Left ventricle myocardium inferior (tissue), 1 donor: ENCODE data around the gene DGCR8. TPM values are rescaled to one million over a fixed set of nuclear protein-coding genes. Genes with fewer than 3 reads are reported as not detected.

ENCODE experiments used
- DNase-seq: peaks from one replicate; pipeline ENCODE4 v3.0.0-alpha.2; 2020
- H3K27ac ChIP-seq: fragments of 200-600 bp; replicated peaks from 2 replicates; pipeline ENCODE4 v1.8.0; 2021
- H3K27me3 ChIP-seq: fragments of 200-600 bp; 2 replicates; pipeline ENCODE4 v1.8.0; 2021; ENCODE audit warnings: low read depth
- H3K36me3 ChIP-seq: fragments of 200-600 bp; 2 replicates; pipeline ENCODE4 v1.8.0; 2021
- H3K4me1 ChIP-seq: fragments of 200-600 bp; 2 replicates; pipeline ENCODE4 v1.8.0; 2021
- H3K4me3 ChIP-seq: fragments of 200-600 bp; 2 replicates; pipeline ENCODE4 v1.8.0; 2021; ENCODE audit warnings: mild to moderate bottlenecking, moderate library complexity
- H3K9me3 ChIP-seq: fragments of 200-600 bp; replicated peaks from 2 replicates; pipeline ENCODE4 v1.8.0; 2021
- intact Hi-C: fragments of 100-400 bp; cut with micrococcal nuclease; formaldehyde crosslinking; loops from one replicate; pipeline ENCODE4 v1.11.0; 2022
- long read RNA-seq: library from polyadenylated mRNA; unstranded; transcript quantifications from one replicate; pipeline ENCODE4 v2.0.0, GENCODE V29; 2021
- total RNA-seq: library from RNA; stranded (reverse); fragmentation: NEBNext Ultra II Directional; extraction: Animal tissue kit (Norgen Biotek cat#: 25700); gene quantifications from one replicate; pipeline ENCODE4 v1.2.1, GENCODE V29; 2021
- TF ChIP-seq, protein P1 (sequence below): fragments of 200-600 bp; IDR thresholded peaks from 2 replicates; pipeline ENCODE4 v1.8.0; 2021; ENCODE audit warnings: antibody characterized with exemption, mild to moderate bottlenecking, borderline replicate concordance
- donor health status: DM: no; HTN: yes; CAD: no; lungs with severe emphysema.

The DGCR8 gene
- 16.8 TPM for total RNA-seq
- long read RNA-seq, full-length matches to known transcripts, result 3 of 14 reads
- long read RNA-seq, partial matches to known transcripts, result 10 of 14 reads
- long read RNA-seq, other reads (novel, unspliced or antisense), result 1 of 14 reads

DNA sequence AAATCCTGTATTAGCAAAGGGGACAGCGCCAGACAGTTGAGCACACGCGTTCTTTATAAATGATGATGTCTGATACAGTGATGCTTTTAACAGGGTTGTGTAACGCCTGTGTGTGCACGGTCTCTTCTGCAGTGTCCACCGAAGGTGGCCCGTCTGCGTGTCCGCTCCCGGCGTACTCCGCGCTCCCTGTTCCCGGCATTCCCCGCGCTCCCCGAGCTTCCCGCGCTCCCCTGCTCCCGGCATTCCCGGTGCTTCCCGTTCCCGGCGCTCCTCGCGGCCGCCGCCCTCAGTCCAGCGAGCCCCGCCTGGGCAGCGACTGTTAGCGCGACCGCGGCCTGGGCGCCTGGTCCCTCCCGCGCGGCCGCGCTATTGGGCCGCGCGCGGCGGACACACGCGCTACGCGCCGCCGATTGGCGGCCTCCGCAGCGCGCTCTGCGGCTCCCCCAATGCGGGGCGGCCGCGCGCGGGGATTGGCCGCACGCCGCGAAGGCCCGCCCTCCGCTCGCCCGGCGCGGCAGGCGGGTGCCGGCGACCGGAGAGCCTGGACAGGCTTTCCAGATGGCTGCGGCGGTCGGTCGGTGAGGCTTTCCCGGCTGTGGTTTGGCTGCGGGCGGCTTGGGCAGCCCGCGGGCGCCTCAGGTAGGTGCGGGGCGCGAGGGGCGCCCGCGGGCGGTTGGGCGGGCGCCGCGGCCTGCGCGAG lies at the start of gene DGCR8:
Gene DGCR8, plus strand, starts transcription at position 497 of the 700 bp plus-strand sequence. CDS start 5,723 bp downstream, outside the sequence.
- intact Hi-C loops, result no loop called here
- peak; percentile 94 for DNase-seq
- H3K4me3 ChIP-seq, result peak within 1 kb of the TSS; percentile 93
- no peaks in the 10 kb centered on the region for H3K36me3 ChIP-seq
- no peaks in the 10 kb centered on the region for H3K27me3 ChIP-seq
- peaks cover 53% of the 10 kb centered on the region for H3K4me1 ChIP-seq
- TF ChIP-seq, protein P1, sequence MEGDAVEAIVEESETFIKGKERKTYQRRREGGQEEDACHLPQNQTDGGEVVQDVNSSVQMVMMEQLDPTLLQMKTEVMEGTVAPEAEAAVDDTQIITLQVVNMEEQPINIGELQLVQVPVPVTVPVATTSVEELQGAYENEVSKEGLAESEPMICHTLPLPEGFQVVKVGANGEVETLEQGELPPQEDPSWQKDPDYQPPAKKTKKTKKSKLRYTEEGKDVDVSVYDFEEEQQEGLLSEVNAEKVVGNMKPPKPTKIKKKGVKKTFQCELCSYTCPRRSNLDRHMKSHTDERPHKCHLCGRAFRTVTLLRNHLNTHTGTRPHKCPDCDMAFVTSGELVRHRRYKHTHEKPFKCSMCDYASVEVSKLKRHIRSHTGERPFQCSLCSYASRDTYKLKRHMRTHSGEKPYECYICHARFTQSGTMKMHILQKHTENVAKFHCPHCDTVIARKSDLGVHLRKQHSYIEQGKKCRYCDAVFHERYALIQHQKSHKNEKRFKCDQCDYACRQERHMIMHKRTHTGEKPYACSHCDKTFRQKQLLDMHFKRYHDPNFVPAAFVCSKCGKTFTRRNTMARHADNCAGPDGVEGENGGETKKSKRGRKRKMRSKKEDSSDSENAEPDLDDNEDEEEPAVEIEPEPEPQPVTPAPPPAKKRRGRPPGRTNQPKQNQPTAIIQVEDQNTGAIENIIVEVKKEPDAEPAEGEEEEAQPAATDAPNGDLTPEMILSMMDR, result no peak
- H3K9me3 ChIP-seq, result no peaks in the 10 kb centered on the region
- H3K27ac ChIP-seq, result peak within 1 kb of the TSS; percentile 96

DNA sequence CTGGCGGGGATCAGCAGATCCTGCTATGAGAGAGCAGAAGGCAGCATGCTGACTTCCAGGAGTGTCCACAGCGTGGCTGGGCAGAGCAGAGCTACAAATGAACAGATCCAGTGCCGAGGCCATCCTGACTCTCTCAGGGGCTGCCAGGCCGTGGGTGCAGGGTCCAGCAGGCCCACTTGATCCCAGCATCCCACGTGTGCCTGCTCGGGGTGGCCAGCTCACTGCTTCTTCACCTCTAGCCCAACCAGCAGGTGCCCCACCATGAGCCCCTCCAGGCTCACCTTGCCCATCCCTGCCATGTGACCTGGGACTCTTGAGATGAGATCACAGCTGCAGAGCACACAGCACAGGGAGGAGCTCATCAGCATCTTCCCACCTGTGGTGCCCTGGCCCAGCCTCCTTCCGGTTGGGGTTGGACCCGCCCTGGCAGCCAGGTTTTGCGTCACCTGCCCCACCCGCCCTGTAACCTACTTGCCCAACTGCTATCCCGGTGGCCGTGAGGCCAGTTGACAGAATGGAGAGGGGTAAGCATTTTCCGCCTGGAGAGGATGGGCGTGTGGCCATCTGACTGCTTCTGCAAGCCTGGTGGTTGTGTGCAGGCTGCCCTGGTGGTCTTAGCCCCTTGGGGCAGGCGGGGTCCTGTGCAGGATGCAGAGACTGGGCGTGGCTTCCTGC lies 48.2 kb upstream of the DGCR8 start:
- peaks cover 17% of the 10 kb centered on the region for H3K36me3 ChIP-seq
- intact Hi-C loops, result no loop called here
- H3K27ac ChIP-seq, result peak overlapping the region; percentile 85
- peaks cover 95% of the 10 kb centered on the region for H3K4me1 ChIP-seq
- no peaks in the 10 kb centered on the region for H3K27me3 ChIP-seq
- H3K9me3 ChIP-seq, result no peaks in the 10 kb centered on the region
- no peak overlapping the region for H3K4me3 ChIP-seq
- no peak for DNase-seq
- TF ChIP-seq, protein P1, result no peak

DNA sequence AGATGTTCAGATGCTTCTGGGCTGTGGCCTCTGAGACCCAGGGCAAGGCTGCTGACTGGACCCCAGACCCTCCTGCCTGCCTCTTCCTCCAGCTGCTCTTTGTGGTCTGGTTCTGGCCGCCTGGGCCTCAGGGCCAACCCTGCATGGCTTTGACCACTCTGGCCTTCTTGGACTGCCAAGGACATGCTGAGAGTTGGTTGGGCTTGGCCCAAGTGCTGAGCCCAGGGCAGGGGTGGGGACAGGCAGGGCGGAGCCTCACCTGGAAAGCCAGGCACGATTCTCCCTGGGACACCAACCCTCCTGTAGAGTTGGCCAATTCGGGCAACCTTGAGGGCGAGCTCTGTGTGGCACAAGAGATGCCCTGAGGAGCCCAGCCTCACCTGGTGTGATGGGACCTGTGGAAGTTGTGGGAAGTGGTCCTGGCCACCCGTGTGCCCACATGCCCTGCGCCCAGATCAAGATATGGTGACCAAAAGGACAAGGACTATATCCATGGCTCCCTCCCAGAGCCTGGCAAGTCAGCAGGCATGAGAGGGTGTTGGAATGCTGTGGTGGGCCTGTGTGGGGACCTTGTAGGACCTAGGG lies 47.5 kb upstream of the DGCR8 start:
- H3K4me3 ChIP-seq, result no peak overlapping the region
- no peaks in the 10 kb centered on the region for H3K9me3 ChIP-seq
- H3K4me1 ChIP-seq, result peaks cover 89% of the 10 kb centered on the region
- TF ChIP-seq, protein P1, result no peak
- no peaks in the 10 kb centered on the region for H3K27me3 ChIP-seq
- peaks cover 23% of the 10 kb centered on the region for H3K36me3 ChIP-seq
- no peak for DNase-seq
- intact Hi-C loops, result no loop called here
- peak overlapping the region; percentile 85 for H3K27ac ChIP-seq

DNA sequence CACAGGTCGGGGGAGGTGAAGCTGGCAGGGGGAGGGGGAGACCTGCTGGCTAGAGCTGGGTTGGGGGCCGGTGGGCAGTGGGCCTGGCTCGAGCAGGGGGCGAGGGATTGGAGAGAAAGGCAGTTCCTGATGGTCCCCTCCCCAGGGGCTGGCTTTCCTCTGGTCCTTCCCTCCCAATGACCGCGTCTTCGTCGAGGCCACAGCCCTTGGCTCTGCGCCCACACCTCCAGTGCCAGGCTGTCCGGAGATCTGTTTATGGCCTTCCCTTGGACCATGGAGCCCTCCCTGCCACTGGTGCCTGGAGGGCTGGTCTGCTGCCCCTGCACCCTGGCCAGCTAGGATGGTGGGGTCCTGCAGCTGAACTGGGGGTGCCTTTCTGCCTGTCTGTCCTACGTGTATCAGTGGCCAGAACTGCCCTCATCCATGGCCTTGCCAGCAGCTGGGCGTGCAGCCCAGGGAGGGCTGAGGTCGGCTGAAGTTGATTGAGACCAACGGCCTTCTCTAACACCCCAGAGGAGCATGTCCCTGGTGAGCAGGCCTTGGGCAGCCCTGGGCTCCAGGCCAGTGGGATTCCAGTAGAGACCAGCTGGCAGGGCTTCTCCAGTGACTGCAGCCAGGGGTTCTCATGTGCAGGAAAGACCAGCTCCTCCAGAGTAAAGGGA lies 46.9 kb upstream of the DGCR8 start:
- peaks cover 83% of the 10 kb centered on the region for H3K4me1 ChIP-seq
- no peaks in the 10 kb centered on the region for H3K27me3 ChIP-seq
- intact Hi-C loops, result no loop called here
- DNase-seq, result peak; percentile 73
- peak overlapping the region; percentile 85 for H3K27ac ChIP-seq
- no peak overlapping the region for H3K4me3 ChIP-seq
- H3K36me3 ChIP-seq, result peaks cover 30% of the 10 kb centered on the region
- TF ChIP-seq, protein P1, result no peak
- H3K9me3 ChIP-seq, result no peaks in the 10 kb centered on the region

DNA sequence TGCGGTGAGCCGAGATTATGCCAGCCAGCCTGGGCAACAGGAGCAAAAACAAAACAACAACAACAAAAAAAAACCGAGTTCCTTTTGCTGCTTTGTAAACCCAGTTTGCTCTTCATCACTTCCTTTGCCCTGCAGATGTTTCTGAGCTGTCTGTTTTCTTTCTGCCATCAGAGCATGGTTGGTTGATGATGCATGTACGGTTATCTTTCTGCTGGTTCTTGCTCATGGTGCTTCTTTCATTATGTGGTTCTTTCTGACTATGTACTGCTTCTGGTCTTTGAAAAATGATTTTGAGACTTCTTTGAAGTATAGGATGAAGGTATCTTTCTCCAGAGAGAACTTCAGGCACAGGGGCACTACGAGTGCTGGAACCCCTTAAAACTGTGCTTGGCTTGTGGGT lies 45.9 kb upstream of the DGCR8 start:
- Histone ChIP-seq H3K4me1 (peaks cover 73% of the 10 kb centered on the region), H3K4me3 (no peak overlapping the region), H3K27me3 (no peaks in the 10 kb centered on the region), H3K27ac (peak overlapping the region; percentile 85), H3K9me3 (no peaks in the 10 kb centered on the region), H3K36me3 (peaks cover 39% of the 10 kb centered on the region)
- TF ChIP-seq, protein P1, result no peak
- no peak for DNase-seq
- intact Hi-C loops, result no loop called here
